Keratinocyte (primary cell): ENCODE results near the gene FILIP1.

Experiments used
- EZH2 ChIP-seq: IDR thresholded peaks from one replicate; pipeline ENCODE4 v1.6.1; 2012; ENCODE audit warnings: inconsistent platforms, mild to moderate bottlenecking, low read length, moderate library complexity
- TF ChIP-seq, protein P1 (sequence below), 3 experiments: IDR thresholded peaks in 1 of 3; conservative IDR thresholded peaks in 1 of 3; optimal IDR thresholded peaks in 1 of 3; 2 replicates in 2 of 3; 3 replicates in 1 of 3; pipeline versions ENCODE3 to v1.5.1; 2011; ENCODE audit warnings: low read length in 3 of 3, mild to moderate bottlenecking in 3 of 3, moderate library complexity in 2 of 3, control low read depth in 1 of 3, inconsistent platforms in 1 of 3; ENCODE audit not compliant: insufficient read depth in 2 of 3; ENCODE audit errors: extremely low read depth in 1 of 3

DNA sequence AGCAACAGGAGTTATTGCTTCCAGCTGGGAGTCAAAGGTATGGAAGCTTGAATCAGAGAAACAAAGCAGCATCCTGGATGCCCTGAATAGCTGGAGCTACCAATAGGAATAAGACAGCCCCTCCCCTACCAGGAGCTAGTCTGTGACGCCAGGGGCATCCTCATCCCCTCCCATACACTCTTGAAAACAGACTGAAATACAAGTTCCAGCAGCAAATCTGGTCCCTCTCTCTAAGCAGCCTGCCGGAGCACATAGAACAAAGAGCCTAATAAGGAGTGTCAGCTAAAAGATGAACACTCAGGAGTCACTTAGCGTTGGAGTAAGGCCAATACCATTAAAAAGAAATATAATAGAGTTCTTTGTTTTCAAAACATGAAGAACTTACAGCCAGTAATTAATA lies 25.6 kb downstream of the FILIP1 start:
- TF ChIP-seq, protein P1, sequence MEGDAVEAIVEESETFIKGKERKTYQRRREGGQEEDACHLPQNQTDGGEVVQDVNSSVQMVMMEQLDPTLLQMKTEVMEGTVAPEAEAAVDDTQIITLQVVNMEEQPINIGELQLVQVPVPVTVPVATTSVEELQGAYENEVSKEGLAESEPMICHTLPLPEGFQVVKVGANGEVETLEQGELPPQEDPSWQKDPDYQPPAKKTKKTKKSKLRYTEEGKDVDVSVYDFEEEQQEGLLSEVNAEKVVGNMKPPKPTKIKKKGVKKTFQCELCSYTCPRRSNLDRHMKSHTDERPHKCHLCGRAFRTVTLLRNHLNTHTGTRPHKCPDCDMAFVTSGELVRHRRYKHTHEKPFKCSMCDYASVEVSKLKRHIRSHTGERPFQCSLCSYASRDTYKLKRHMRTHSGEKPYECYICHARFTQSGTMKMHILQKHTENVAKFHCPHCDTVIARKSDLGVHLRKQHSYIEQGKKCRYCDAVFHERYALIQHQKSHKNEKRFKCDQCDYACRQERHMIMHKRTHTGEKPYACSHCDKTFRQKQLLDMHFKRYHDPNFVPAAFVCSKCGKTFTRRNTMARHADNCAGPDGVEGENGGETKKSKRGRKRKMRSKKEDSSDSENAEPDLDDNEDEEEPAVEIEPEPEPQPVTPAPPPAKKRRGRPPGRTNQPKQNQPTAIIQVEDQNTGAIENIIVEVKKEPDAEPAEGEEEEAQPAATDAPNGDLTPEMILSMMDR (optimal IDR thresholded peaks at IDR 0.05 in 1 of 3, IDR thresholded peaks at IDR 0.05 in 1 of 3, conservative IDR thresholded peaks at IDR 0.05 in 1 of 3; ENCODE audit: extremely low read depth in 1 of 3, insufficient read depth in 2 of 3, low read length in 3 of 3): no peak
- no peak for TF ChIP-seq EZH2
